Left forelimb (tissue), 1 donor: ENCODE measurements around the gene LHX1.

Source experiments
- DNase-seq: peaks from one replicate; pipeline ENCODE4 v3.0.0-alpha.2; 2018; ENCODE audit warnings: low spot score

LHX1 gene

GRCh38 chr17:36922175-36922574 lies 15.1 kb upstream of the LHX1 start:
- no peak for DNase-seq

GRCh38 chr17:36923814-36924221 lies 13.5 kb upstream of the LHX1 start:
- no peak for DNase-seq

- no peak for DNase-seq
Observed at GRCh38 chr17:36926226-36926625, 11.0 kb upstream of the LHX1 start.

GRCh38 chr17:36926701-36927100 lies 10.6 kb upstream of the LHX1 start:
- DNase-seq = no peak

- peak; percentile 26 for DNase-seq
Observed at GRCh38 chr17:36928471-36929345, 8.6 kb upstream of the LHX1 start.

- no peak for DNase-seq
Observed at GRCh38 chr17:36929851-36930582, 7.3 kb upstream of the LHX1 start.

GRCh38 chr17:36930583-36930900 lies 6.7 kb upstream of the LHX1 start:
- DNase-seq = no peak

GRCh38 chr17:36931096-36931696 lies 6.1 kb upstream of the LHX1 start:
- no peak for DNase-seq

GRCh38 chr17:36931697-36932382 lies 5.4 kb upstream of the LHX1 start:
- DNase-seq = no peak

- DNase-seq = no peak
Observed at GRCh38 chr17:36932383-36932693, 4.9 kb upstream of the LHX1 start.

- DNase-seq = no peak
Observed at GRCh38 chr17:36932694-36933511, 4.4 kb upstream of the LHX1 start.

GRCh38 chr17:36933512-36934143 lies 3.6 kb upstream of the LHX1 start:
- no peak for DNase-seq

GRCh38 chr17:36934144-36934691 lies 3.1 kb upstream of the LHX1 start:
- no peak for DNase-seq

- no peak for DNase-seq
Observed at GRCh38 chr17:36934692-36935630, 2.3 kb upstream of the LHX1 start.

- no peak for DNase-seq
Observed at GRCh38 chr17:36935671-36936454, 1.4 kb upstream of the LHX1 start.

- DNase-seq = no peak
Observed at GRCh38 chr17:36936455-36937000, 747 bp upstream of the LHX1 start.

- DNase-seq = no peak
Observed at GRCh38 chr17:36937959-36938565, 787 bp downstream of the LHX1 start.

GRCh38 chr17:36938566-36939051 lies 1.3 kb downstream of the LHX1 start:
- DNase-seq = no peak
